GM04503 (cell line): ENCODE results near the gene WARS2.
A peak's percentile ranks its signal among the peaks of the same experiment; 100 is the strongest.

ENCODE experiments used
- DNase-seq: peaks from one replicate; pipeline ENCODE4 v3.0.0-alpha.2; 2012; ENCODE audit warnings: low read depth

The WARS2 gene

DNA sequence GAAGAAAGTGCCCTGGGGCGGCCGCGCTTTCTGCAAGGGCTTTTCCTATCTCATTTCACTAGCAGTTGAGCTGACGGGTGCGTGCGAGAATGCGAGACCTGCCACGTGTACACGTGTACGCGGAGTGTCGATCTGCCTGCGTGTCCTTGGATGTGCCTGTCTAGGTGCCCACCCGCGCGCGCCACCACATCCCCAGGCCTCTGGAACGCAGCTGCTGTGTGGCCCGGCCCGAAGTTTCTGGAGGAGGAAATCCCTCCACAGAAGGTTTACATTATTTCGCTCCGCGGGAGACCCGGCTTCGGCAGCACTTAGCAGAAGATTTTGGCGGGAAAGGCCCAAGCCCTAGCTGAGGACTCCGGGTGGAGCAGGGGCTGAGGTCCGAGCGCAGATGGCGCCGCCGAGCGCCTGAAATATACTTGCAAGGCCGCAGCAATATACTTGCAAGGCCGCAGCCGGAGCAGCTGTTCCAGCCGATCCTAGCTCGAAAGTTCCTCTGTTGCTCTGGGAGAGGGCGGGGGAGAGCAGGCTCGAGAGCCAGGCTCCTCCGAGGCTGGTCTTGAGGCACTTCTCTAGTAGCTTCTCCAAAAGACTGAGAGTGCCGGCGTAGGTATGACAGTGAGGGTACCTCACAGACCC, 156.2 kb downstream of the WARS2 start:
- DNase-seq, result peak; percentile 31

DNA sequence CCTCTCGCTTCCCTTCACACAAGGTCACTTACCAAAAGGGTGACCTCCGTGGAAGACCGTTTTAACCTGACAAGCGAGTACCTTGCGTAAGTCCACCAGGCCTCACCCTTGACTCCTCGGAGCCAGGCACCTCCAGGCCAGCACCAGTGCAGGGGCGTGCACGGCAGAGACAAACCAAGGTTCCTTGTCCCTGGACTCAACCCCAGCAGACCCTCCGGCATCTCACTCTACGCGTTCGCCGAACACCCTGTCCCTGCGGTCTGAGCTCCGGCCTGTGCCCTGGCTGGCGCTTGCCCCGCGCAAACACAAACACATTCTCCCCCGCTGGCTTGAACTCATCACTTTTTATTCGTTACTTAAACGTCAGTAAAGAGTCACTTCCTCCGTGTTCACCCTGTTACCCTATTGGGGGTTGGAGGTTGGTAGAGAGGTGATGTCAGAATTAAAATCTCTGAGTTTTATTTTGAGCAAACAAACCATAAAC, 156.9 kb downstream of the WARS2 start:
- peak; percentile 59 for DNase-seq

DNA sequence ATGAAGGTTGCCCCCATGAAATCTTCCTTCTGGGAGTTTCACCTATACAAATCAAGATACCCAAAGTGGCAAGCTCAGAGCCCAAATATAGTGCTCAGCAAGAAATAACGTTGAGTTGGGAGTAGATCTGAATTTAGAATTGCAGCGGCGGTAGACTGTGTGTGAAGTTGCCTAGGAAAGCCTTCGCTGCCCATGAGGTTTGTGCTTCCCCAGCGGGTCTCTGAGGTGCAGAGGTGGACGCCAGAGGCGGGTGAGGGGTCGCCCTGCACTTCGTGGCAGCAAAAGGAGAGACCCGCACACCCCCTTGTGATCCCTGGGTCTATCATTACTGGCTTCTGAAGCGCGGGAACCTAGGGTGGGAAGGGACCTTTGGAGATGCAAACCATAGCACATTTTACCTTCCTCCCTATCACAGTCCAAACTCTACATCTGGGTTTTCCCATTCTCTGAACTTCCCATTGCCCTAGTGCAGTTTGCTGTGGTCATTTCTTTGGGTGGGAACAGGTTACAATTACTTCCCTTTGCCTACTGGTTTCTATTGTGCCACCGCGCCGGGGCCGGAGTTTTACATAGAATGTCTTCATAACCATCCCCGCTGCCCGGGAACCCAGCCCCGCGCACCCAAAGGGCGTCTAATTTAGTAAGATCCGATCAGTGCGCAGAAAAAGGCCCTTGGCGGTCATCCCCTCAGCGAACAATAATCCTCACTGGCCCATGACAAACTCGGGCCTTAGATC, 157.5 kb downstream of the WARS2 start:
- no peak for DNase-seq

DNA sequence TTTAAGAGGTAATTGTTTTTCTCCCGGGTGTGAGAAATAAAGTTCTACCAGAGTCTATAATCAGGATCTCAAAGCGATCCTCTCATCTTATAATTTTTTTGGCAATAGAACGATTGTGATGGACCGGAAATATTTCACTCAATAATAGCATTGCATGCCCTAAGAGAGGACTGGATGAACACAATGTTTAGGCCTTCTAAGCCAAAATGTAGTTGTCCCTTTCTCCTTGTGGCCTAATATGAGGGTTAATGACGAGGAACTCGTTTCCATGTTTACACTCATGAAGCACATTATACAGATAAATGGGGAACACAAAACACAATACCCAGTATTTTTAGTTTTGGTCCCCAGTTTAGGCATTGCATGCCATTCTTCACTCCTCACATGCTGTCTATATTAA, 158.2 kb downstream of the WARS2 start:
- DNase-seq, result peak; percentile 60

DNA sequence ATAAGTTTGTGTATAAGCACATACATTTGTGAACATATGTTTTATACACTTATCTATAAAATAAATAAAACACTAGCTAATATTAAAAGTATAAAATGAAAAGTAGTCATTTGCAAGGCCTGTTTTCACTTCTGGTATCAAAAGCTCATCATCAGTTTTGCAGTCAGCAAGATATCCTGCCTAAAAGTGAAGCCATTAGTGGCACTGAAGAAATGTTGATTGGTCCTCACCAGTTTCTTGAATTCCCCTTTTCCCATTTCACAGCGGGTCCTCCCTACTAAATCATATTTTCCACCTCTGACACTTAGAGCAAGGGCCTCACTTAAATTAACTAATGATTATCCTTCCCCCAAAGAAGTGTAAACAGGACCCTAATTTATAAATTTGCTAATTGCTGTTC, 159.0 kb downstream of the WARS2 start:
- DNase-seq, result no peak
